HG02973 (cell line): ENCODE data around the gene FOXP2.
"Not testable (repeated sequence)": the region's sequence is repeated elsewhere in the genome, so short reads cannot be mapped to it uniquely, and the experiment has no call there.

ENCODE experiments used
- ATAC-seq: cut with Tn5 transposase; IDR thresholded peaks from one replicate; pipeline ENCODE4 v1.9.1; 2021; ENCODE audit warnings: moderate library complexity; ENCODE audit not compliant: unreplicated experiment

The FOXP2 gene

DNA sequence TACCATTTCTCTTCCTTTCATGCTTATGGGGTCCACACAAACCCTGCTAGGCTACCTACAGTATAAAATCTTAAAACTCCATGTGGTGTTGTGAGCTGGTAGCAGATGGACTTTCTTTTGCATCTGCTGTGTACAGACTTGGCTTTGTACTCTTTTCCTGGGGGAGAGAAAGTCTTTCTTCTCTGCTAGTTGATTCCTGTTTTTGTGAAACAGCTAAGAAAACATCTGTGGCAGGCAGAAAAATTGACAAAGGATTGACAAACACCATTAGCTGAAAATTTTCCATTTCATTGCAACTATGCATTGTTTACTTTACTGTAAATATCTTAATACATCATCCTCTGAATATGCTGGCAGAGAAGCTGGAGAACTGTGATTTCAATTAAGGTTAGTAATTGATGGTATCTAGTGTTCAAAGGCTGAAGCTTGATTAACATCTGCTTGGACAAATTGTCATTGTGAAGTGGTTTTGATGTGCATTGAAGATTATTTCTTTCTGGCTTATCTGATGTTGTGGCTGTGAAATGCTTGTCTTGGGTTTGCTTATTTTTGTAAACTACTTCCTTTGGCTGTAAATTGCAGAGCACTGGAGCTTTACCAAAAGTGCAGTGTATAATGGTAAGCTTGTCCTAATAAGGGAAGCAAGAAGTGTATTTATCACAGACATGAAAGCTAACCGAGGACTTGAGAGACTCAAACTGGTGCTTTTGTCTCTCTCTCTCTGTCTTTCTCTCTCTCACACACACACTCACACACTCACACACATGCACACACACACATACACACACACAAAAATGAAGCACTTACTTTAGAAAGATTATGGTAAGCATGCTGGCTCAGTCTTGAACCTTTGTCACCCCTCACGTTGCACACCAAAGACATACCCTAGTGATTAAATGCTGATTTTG, at the start of gene FOXP2:
FOXP2 (plus strand) TSS at position 660 of the 908 bp plus-strand sequence. CDS start 11,697 bp downstream, outside the sequence.
- ATAC-seq = no peak

DNA sequence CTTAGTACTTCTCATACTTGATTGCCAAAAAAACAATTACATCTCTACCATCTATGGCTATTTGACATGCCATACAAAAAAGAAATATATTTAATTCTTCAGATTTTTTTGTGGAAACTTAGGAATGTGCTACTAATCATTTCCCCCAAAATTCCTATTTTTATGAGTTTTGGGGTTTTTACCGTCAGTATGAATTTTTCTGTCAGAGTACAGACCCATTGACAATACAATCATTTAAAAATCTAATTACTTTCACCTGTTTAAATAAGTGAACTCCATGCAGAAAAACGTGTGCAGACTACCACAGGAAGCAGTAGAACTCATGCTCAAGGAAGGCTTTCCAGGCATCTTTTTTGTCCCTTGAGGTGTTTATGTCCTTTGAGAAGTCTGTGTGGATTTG, 48.8 kb upstream of the FOXP2 start:
- ATAC-seq = no peak

DNA sequence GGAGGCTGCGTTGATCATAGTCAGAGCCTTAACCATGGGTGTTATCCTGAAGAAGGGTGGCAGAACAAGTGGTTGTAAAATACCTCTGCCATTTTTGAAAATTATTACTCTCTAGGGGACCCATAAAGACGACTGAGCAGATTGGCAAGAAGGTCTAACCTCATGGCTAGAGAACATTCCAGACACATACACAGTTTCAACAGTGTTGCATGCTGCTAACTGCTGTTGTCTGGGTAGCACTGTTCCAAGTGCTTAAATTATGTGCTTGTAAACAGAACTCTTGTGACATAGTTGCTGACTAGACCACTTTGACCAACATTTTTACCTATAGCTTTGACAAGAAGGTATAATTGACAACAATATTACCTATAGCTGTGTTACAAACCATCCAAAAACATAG, 46.1 kb upstream of the FOXP2 start:
- ATAC-seq = no peak

DNA sequence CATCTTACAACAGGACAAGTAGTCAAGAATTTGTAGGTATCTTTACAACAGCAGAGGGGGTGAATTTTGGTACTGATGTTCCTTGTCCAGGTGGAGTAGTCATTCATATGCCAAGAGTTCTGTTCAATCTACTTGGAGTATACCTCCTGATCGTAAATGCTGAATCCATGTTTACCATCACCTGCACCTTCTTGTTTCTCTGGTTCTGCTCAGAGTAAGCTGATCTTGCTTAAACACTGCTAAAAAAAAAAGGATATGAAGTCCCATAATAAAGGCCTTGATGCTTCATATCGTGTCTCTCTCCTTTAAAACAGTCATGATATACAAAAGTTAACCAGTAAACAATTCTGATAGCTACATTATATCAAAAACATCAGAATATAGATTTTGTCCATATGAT, 45.3 kb upstream of the FOXP2 start:
- no peak for ATAC-seq

DNA sequence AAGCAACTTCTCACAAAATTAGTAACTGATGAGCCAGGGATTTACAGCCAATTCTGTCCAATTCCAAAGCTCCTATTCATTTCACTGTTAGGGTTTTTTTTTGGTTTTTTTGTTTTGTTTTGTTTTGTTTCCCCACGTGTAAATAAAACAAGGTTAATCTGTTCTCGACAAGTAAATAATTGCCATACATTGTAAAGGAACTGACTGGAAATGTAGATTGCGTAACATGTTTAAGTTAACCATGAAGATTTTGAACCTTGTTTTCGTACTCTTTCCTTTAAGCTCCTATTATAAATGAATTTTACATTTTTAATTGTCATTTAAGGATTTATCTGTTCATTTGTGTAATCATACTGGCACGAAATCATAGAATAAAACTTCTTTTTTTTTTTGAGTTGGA, 42.0 kb upstream of the FOXP2 start:
- no peak for ATAC-seq

DNA sequence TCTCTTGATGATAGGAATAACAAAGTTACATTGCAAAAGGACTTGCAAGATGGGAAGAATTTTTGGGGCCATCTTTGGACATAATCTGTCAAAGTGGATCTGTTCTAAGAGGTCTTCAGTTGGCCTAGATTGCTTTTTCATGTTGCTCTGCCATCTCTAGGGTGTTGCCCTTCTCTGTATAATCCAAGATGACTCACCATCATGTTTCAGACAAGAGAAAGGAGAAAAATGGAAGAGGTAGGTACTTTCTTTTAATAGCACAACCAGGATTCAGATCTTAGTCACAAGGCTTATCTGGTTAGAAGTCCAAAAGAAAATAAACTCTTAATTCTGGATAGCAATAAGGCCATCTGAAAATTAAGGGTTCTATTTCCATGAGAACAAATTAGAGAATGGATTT, 38.7 kb upstream of the FOXP2 start:
- no peak for ATAC-seq

DNA sequence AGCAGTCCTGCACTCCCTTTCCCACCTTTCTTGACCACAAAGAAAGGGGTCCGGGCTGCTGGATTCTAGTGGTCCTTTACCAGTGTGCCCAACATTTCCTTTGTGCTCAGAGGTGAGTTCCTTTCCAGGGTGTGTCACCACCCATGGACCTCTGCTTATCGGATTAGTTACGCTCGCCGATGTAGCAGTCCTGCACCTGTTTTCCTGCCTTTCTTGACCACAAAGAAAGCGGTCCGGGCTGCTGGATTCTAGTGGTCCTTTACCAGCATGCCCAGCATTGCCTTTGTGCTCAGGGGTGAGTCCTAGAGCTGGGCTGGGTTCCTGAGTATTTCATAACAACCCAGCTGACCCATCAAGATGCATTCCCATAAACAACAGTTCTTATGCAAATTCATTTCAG, 30.7 kb upstream of the FOXP2 start:
- not testable (repeated sequence) for ATAC-seq

DNA sequence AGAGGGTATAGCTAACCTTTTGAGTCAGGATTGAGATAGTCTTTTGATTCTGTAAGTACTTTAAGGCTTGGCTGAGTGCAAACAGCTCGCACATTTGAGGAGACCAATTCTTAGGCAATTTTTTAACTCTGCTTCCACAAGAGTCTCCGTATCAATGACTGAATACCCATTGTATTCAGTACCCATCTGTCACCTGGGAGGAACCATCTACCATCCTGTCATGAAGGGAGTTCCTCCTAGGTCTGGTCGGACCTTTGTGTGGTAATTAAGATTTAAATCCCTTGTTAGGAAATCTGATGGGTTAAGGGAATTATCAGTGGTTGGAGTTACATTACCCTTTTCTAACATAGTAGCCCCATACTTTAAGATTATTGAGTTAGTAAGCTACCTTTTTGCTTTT, 30.3 kb upstream of the FOXP2 start:
- ATAC-seq = not testable (repeated sequence)

DNA sequence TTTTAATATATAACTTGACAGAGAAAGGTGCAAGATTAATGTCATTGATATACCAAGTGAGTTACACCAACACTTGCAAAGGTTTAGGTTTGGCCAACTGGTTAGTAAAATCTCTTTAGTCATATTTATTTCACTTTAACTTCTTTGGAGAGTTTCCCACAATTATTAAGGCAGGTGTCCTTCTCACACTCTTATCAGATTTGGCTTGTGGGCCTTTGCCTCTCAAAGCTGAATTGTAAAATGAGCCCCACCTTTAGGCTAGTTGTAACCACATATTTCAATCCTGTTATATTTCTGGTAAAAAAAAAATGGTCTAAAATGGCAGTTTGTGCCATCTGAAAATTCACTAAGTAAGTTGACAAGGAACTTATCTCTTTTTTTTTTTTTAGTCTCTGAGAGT, 26.6 kb upstream of the FOXP2 start:
- no peak for ATAC-seq

DNA sequence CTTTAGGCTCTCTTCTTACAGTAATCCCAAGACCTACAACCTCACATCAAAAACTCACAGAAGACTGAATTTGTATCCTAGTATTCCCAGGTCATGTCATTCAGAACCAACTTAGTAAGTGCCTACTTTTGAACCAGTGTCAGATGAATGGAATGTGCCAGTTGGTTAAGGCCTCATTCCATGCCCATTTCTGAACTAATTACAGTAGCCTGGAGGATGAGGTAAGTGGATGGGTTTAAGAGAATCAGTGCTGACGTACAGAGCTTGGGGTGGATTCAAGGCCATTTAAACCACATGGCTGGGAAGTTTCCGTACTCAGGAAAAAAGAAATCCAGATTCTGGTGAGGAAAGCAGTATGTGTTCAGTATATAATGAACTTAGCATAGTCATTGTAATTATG, 21.9 kb upstream of the FOXP2 start:
- no peak for ATAC-seq

DNA sequence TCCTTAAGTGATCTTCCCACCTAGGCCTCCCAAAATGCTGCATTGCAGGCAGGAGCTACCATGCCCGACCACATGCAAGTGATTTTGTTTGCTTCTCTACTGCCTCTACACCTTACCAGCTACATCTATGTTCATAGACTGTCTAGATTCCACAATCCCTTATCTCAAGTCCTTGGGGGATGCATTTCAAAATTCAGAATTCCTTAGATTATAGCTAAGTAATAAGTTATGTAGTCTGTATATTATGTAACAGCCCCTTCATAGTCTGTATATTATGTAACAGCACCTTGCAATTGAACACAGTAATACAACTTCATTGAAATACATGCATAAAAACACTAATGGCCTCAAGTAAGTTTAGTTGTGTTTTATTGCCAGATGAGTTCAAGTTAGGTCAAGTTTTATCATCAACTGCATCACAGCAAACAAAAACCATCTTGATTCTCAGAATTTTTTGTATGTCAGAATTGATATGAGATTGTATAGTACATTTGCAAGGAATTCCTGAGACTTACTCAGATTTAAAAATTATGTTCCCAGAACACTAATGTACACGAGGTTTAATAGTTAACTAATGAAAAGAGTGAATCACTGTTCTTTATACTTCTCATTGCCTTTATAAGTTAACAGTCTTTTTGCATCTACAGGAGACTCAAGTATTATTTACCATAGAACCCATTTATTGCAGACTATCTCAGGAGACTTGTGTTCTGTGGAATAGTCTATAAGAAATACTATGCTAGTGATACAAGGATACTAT, 11.6 kb upstream of the FOXP2 start:
- ATAC-seq = no peak

DNA sequence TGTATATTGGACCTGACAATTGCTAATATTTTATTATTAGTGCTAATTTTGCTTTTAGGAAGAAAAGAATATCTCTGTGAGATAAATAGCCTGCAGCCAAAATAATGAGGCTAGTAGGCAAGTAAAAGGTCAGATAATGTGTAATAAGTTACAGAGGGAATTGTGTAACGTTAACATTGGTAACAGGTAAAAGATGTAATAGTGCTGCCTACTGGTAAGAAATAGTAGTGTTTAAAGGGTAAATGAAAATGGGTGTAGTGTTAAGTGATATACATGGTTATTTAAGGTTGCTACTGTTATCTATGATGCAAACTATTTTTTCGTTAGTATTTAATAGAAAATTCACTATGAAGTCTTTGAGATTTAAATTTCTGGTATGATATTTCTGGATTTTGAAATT, 9.2 kb upstream of the FOXP2 start:
- ATAC-seq = peak; percentile 83

DNA sequence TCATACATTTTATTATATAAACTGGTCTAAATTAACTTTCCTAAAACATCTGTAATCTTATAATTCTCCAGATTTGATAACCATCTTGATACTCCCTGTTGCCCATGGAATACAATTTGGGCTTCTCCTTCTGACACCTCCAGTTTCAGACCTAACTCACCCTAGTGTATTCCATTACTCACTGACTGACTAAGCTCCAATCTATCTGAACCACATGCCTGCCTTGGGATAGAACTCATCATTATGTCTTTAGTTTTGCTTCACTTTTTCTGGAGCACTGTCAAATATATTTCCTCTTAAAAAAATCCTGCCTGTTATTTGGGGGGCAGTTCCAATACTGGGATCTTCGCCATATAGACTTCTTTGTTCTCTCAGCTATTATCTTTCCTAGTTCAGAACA, 4.9 kb upstream of the FOXP2 start:
- ATAC-seq = no peak

DNA sequence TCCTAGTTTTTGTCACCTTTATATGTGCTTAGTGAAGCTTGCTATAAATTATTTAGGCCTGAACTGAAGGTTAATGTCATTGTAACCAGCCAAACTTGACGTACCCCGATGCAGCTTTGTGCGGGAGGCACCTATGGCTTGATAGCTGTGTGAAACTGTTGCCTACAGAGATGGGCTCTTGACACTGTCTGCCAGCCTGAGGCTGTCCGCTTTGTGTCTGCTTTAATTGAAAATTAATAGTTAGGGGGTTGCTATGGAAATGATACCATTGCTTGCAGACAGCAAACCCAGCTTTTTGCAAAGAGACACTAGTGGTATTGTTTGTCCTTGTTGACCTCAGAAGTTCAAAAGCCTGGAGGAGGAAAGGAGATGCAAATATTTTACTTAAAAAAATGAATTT, 2.1 kb upstream of the FOXP2 start:
- no peak for ATAC-seq

DNA sequence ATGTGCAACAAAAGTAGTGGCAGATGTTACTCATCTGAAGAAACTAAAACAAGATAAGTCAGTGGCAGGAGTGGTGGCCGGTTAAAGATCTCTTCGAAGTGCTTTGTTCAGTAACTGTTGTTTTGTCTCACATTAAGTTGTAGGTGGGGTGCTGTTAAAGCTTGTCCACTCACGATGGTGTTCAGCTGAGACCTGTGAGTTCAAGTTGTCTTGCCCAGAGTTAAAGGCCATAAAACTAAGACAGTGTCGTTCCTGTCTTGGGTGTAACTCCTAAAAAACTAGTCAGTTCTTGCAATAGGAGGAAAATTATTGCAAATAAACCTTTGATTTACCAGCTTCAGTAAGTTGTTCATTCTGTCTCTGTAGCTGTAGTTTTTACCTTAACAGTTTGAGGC, 857 bp upstream of the FOXP2 start:
- ATAC-seq = no peak

DNA sequence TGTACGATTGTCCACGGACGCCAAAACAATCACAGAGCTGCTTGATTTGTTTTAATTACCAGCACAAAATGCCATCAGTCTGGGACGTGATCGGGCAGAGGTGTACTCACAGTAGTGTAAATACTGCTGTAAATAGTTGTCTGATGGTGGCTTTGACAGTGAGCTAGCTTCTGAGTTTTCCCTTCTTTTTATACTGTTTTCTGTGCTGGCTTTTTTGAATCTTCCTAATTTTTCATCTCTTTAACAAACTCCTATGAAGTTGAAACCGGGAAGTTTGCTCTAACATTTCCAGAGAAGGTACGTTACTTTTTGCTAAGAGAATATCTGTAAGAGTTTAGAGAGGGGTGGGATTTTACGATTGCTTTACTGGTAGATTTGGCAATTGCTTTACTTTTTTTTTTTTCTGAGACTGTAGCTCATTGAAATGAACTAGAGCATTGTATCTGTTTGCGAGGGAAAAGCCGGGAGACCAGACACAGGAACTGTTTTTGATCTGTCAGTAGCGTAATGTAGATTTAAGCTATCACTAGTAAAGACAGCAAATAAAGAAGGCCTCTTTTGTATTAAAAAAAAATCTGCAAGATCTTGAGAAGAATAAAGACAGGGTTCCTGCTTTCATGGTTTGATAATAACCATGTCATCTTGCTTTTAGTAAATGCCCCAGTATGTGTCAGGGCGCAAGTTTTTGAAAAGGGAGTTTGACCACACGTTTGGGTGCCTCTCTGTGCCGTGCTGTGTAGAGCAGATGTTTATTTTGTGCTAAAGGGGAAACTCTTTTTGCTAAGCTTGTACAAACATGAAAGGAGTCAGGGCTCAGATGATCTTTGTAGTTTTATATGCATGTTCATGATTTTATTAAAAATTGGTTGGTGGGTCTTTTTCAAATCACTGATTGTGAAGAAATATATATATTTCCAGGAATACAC, 712 bp downstream of the FOXP2 start:
- no peak for ATAC-seq

DNA sequence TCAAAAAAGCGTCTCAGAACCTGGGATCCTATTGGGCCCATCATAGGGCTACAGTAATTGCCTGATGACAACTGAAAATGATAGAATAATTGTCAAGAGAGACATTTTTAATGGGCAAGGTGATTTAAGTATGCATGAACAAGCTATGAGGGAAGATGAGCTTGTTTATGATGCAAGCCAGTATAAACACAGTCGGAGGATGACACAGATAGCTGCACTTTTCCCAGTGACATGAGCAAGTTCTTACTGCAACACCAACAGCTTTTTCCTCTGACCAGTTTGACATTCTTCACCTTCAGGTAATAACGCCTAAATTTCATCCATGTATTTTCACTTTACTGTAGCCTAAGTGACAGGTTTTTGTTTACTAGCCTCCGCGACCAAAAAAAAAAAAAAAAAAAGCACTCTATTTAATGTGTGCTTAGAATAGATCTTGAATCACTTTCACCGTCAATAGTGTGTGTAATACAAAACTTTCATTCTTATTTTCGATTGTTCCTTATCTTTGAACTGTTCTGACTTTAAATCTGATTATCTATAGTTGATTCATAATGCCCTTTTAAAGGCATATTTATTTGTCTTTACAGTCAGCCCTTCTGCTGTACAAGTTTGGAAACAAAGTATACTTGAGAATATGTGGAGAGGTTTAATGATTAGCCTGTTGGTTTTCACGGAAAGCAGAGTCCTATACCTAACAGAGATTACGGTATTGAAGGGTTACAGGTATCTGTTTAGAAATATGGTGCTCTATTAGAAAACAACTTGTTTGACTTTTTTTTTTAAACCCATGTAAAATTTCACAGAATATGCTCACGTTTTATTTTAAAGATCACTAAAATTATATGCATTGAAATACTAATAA, 1.7 kb downstream of the FOXP2 start:
- ATAC-seq = no peak

DNA sequence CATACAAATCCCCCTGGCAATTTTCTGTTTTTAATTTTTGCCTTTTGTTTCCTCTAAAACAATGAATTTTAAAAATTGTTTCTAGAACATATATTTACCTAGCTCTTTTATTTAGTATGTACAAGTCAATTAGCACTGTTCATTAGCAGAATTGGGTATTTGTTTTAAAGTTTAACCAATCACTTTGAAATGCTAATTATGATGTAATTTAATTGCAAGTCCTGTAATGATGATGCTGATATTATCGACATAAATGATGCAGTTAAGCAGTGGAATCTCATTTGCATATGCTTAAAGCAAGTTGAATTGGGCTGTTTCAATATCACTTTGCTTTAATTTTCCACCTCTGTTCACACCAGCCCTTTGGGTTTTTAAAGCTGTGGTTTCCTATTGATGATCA, 2.7 kb downstream of the FOXP2 start:
- no peak for ATAC-seq

DNA sequence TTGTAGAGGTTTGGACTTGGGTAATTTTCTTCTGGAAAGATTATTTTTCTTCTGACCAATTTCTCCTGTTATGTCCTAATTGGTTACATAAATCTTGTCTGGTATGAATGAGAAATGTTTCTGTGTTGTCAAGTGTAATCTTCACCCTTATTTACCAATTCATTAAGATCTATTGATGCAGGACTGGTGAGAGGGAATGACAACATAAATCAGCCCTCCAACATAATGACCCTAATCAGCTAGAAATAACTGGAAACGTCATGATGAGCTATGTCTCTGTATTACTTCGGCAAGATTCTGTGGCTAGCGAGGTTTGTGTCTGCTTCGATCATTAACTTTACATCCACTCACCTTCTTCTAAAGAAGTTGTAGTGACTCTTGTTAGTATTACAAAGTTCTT, 3.5 kb downstream of the FOXP2 start:
- ATAC-seq = no peak
